SW480 (cell line): ENCODE data around the gene UQCC5.
"Not testable (repeated sequence)": the region's sequence is repeated elsewhere in the genome, so short reads cannot be mapped to it uniquely, and the experiment has no call there.

Source experiments
- DNase-seq: peaks from one replicate; pipeline ENCODE4 v3.0.0-alpha.2; 2016; ENCODE audit warnings: low spot score

Gene UQCC5

GRCh38 chr3:52523386-52524257 lies 12.8 kb upstream of the UQCC5 start:
- DNase-seq = no peak

GRCh38 chr3:52524258-52524751 lies 12.1 kb upstream of the UQCC5 start:
- DNase-seq = no peak

GRCh38 chr3:52524752-52525679 lies 11.4 kb upstream of the UQCC5 start:
- DNase-seq = no peak

- no peak for DNase-seq
These were observed 10.5 kb upstream of the UQCC5 start for GRCh38 chr3:52525680-52526561.

GRCh38 chr3:52526671-52527038 lies 9.8 kb upstream of the UQCC5 start:
- DNase-seq = not testable (repeated sequence)

- no peak for DNase-seq
These were observed 9.2 kb upstream of the UQCC5 start for GRCh38 chr3:52527039-52527731.

- no peak for DNase-seq
These were observed 8.4 kb upstream of the UQCC5 start for GRCh38 chr3:52527732-52528585.

GRCh38 chr3:52528586-52529375 lies 7.6 kb upstream of the UQCC5 start:
- DNase-seq = no peak

- no peak for DNase-seq
These were observed 6.8 kb upstream of the UQCC5 start for GRCh38 chr3:52529376-52530333.

GRCh38 chr3:52530918-52531826 lies 5.2 kb upstream of the UQCC5 start:
- no peak for DNase-seq

GRCh38 chr3:52531860-52532516 lies 4.4 kb upstream of the UQCC5 start:
- no peak for DNase-seq

GRCh38 chr3:52532517-52532837 lies 3.9 kb upstream of the UQCC5 start:
- no peak for DNase-seq

- DNase-seq = no peak
These were observed 3.4 kb upstream of the UQCC5 start for GRCh38 chr3:52532838-52533622.

GRCh38 chr3:52533623-52534280 lies 2.7 kb upstream of the UQCC5 start, which contains the start of gene NT5DC2:
Gene NT5DC2, minus strand, starts transcription at chr3:52533857. Its CDS starts 120 bp downstream, at chr3:52533737.
- DNase-seq = peak; percentile 56
